LNCaP clone FGC (cell line): ENCODE measurements around the gene TMED1.

Experiments
- DNase-seq: peaks from one replicate; pipeline ENCODE4 v3.0.0-alpha.2; 2011; ENCODE audit warnings: low read depth
- H3K4me3 ChIP-seq: 2 replicates; pipeline ENCODE4 v1.5.1; 2011; ENCODE audit warnings: mild to moderate bottlenecking, low read depth, low read length, control low read depth
- TF ChIP-seq, protein P1 (sequence below): IDR thresholded peaks from 2 replicates; pipeline ENCODE4 v1.5.1; 2012; ENCODE audit warnings: mild to moderate bottlenecking; ENCODE audit not compliant: control insufficient read depth, insufficient read depth; ENCODE audit errors: extremely low read depth

Gene TMED1

GRCh38 chr19:10812902-10813404 is 23.1 kb downstream of the TMED1 start:
- TF ChIP-seq, protein P1, sequence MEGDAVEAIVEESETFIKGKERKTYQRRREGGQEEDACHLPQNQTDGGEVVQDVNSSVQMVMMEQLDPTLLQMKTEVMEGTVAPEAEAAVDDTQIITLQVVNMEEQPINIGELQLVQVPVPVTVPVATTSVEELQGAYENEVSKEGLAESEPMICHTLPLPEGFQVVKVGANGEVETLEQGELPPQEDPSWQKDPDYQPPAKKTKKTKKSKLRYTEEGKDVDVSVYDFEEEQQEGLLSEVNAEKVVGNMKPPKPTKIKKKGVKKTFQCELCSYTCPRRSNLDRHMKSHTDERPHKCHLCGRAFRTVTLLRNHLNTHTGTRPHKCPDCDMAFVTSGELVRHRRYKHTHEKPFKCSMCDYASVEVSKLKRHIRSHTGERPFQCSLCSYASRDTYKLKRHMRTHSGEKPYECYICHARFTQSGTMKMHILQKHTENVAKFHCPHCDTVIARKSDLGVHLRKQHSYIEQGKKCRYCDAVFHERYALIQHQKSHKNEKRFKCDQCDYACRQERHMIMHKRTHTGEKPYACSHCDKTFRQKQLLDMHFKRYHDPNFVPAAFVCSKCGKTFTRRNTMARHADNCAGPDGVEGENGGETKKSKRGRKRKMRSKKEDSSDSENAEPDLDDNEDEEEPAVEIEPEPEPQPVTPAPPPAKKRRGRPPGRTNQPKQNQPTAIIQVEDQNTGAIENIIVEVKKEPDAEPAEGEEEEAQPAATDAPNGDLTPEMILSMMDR: no peak
- no peak for DNase-seq
- H3K4me3 ChIP-seq: no peak overlapping the region

DNA sequence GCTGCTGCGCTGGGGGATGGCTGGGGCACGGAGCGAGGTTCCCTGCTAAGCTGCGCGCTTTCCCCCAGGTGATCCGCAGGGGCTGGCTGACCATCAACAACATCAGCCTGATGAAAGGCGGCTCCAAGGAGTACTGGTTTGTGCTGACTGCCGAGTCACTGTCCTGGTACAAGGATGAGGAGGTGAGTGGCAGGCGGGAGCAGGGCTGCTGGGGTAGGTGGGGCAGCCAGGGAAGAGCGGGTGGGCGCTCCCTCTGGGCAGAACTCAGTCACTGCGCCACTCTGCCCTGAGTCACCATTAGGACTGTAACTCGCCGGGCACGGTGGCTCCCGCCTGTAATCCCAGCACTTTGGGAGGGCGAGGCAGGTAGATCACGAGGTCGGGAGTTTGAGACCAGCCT is 23.8 kb downstream of the TMED1 start:
- TF ChIP-seq, protein P1: no peak
- no peak overlapping the region for H3K4me3 ChIP-seq
- DNase-seq: no peak

GRCh38 chr19:10811391-10812111 is 24.5 kb downstream of the TMED1 start:
- H3K4me3 ChIP-seq: no peak overlapping the region
- DNase-seq: no peak

GRCh38 chr19:10809651-10810285 is 26.2 kb downstream of the TMED1 start:
- no peak for DNase-seq
- TF ChIP-seq, protein P1: no peak

More at GRCh38 chr19:10811391-10812111, 24.5 kb downstream of the TMED1 start:
- TF ChIP-seq, protein P1: no peak

DNA sequence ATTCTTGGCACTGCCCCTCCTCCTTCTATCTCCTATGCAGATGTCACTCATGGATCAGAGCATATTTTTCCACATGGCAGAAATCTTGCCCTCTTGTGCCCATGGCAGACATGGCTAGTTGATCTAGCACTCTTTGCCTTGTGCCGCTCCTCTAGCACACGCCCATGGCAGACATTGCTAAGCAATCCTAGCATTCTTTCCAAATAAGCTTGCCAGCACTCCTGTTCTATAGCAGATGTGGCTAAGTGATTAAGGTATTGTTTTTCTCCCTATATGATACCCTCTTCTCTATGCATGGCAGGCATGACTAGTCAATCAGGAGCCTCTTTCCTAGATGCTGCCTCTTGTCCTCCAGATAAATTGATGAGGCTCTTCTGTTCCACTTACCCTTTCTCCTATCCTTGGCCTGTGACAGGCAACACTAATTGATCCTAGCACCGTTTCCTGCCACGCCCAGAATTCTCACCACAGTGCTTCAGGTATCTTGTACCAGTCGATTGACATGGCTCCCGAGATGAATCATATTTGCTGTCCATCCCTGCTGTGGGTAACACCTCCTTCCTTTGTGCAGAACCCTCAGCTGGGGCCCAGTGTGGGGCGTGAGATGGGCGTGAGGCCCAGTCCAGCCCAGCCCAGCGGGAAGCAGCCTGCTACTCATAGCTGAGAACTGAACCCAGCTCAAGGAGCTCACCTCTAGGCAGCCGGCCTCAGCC is 26.9 kb downstream of the TMED1 start:
- TF ChIP-seq, protein P1: no peak
- DNase-seq: no peak
- H3K4me3 ChIP-seq: no peak overlapping the region

More at GRCh38 chr19:10809651-10810285, 26.2 kb downstream of the TMED1 start:
- H3K4me3 ChIP-seq: no peak overlapping the region

- no peak overlapping the region for H3K4me3 ChIP-seq
- no peak for DNase-seq
- TF ChIP-seq, protein P1: no peak
These were observed 30.2 kb downstream of the TMED1 start for GRCh38 chr19:10805758-10806247.
